Mucosa of rectum (tissue), 2 donors: ENCODE data around the gene OR6C70.
"Not testable (repeated sequence)": the region's sequence is repeated elsewhere in the genome, so short reads cannot be mapped to it uniquely, and the experiment has no call there.

Source experiments
- H3K27ac ChIP-seq, 2 donors: one replicate each; pipeline ENCODE4 v1.7.0; 2013; ENCODE audit warnings: inconsistent platforms in 2 of 2, low read depth in 2 of 2, low read length in 2 of 2
- H3K27me3 ChIP-seq, 2 donors: one replicate each; pipeline ENCODE4 v1.7.0; 2013; ENCODE audit warnings: low read length in 2 of 2; ENCODE audit not compliant: control insufficient read depth in 2 of 2, insufficient read depth in 2 of 2
- H3K36me3 ChIP-seq, 2 donors: one replicate each; pipeline ENCODE4 v1.7.0; 2013; ENCODE audit warnings: low read length in 2 of 2; ENCODE audit not compliant: control insufficient read depth in 2 of 2, insufficient read depth in 2 of 2
- H3K4me1 ChIP-seq, 2 donors: one replicate each; pipeline ENCODE4 v1.7.0; 2013; ENCODE audit warnings: low read length in 2 of 2, mild to moderate bottlenecking in 1 of 2; ENCODE audit not compliant: control insufficient read depth in 2 of 2, insufficient read depth in 2 of 2
- H3K4me3 ChIP-seq, 2 donors: one replicate each; pipeline ENCODE4 v1.7.0; 2013; ENCODE audit warnings: low read length in 2 of 2
- H3K9ac ChIP-seq, 2 donors: one replicate each; pipeline ENCODE4 v1.7.0; 2013; ENCODE audit warnings: low read length in 2 of 2, low read depth in 1 of 2, mild to moderate bottlenecking in 1 of 2
- H3K9me3 ChIP-seq, 2 donors: one replicate each; pipeline ENCODE4 v1.7.0; 2013; ENCODE audit warnings: low read length in 2 of 2; ENCODE audit not compliant: control insufficient read depth in 2 of 2
- donor health status: healthy.
- donor health status: Normal muscosa, but diverticular disease.

Gene OR6C70

DNA sequence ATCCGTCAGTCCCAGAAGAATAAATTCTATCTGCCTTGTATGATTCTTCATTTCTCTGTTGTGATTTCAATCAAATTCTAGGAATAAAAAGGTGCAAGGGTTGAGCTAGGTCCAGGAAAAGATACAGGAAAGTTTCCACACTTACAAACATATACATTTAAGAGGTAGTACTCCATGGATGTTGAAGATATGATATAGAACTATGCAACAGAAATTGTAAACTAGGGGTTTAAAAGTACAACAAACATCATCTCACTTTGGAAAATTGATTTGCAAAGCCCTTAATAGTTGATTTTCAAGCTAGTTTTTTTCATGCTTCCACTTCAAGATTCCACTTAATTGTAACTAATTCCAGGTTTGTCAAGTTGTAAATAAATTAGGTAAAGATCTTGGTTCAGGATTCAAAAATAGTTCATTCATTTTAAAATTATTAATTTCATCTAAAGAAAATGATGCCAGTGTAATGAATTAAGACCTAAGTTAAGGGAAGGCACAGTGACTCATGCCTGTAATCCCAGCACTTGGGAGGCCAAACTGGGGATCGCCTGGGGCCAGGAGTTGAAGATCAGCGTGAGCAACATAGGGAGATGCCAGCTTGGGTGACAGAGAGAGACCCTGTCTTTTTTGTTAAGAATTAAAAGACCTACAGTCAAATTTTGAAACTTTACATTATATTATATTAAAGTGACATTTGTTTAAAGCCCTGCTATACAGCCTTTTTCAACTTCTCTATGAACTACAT lies at the start of gene OR6C70:
TSS of gene OR6C70 (minus strand) at position 51 of the 742 bp plus-strand sequence. CDS start at position 51, 0 bp downstream.
- H3K9ac ChIP-seq, result no peak within 1 kb of the TSS
- H3K4me1 ChIP-seq, result no peaks in the 10 kb centered on the region
- H3K27ac ChIP-seq, result no peak within 1 kb of the TSS
- H3K4me3 ChIP-seq, result no peak within 1 kb of the TSS
- H3K36me3 ChIP-seq, result no peaks in the 10 kb centered on the region
- no peaks in the 10 kb centered on the region for H3K27me3 ChIP-seq
- H3K9me3 ChIP-seq, result no peaks in the 10 kb centered on the region

DNA sequence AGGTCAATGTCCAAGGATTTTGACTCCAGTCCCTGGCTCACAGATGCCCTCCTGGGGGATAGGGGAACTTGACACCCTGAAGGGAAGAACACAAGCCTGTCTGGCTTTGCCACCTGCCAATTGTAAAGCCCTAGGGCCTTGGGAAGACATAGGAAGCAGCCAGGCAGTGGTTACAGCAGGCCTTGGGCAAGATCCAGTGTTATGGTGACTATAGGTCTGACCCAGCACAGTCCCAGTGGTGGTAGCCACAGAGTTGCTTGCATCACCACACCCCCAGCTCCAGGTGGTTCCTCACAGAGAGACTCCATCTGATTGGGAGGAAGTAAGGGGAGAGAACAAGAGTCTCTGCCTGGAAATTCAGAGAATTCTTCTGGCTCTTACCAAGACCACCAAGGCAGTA lies 46.5 kb upstream of the OR6C70 start:
- Histone ChIP-seq H3K27ac (no peak overlapping the region), H3K9ac (no peak overlapping the region), H3K4me1 (no peaks in the 10 kb centered on the region), H3K4me3 (no peak overlapping the region), H3K27me3 (no peaks in the 10 kb centered on the region), H3K9me3 (no peaks in the 10 kb centered on the region), H3K36me3 (no peaks in the 10 kb centered on the region)

- H3K4me3 ChIP-seq, result no peak overlapping the region
- no peak overlapping the region for H3K9ac ChIP-seq
- H3K27ac ChIP-seq, result no peak overlapping the region
- H3K4me1 ChIP-seq, result no peaks in the 10 kb centered on the region
- no peaks in the 10 kb centered on the region for H3K9me3 ChIP-seq
- no peaks in the 10 kb centered on the region for H3K36me3 ChIP-seq
- no peaks in the 10 kb centered on the region for H3K27me3 ChIP-seq
Observed at GRCh38 chr12:55515696-55516095, 45.8 kb upstream of the OR6C70 start.

GRCh38 chr12:55501601-55502000 lies 31.7 kb upstream of the OR6C70 start:
- H3K9ac ChIP-seq, result no peak overlapping the region
- H3K4me1 ChIP-seq, result peaks cover 0 to 2% of the 10 kb centered on the region in 2 donors
- H3K27ac ChIP-seq, result no peak overlapping the region
- H3K36me3 ChIP-seq, result no peaks in the 10 kb centered on the region
- H3K27me3 ChIP-seq, result no peaks in the 10 kb centered on the region
- H3K9me3 ChIP-seq, result no peaks in the 10 kb centered on the region
- no peak overlapping the region for H3K4me3 ChIP-seq

- Histone ChIP-seq H3K27ac (no peak overlapping the region), H3K9me3 (no peaks in the 10 kb centered on the region)
Observed at GRCh38 chr12:55499810-55500252, 29.9 kb upstream of the OR6C70 start.

GRCh38 chr12:55499231-55499630 lies 29.3 kb upstream of the OR6C70 start:
- no peak overlapping the region for H3K4me3 ChIP-seq
- H3K27me3 ChIP-seq, result no peaks in the 10 kb centered on the region
- no peak overlapping the region for H3K27ac ChIP-seq
- H3K4me1 ChIP-seq, result peaks cover 0 to 2% of the 10 kb centered on the region in 2 donors
- no peaks in the 10 kb centered on the region for H3K36me3 ChIP-seq
- H3K9ac ChIP-seq, result no peak overlapping the region
- H3K9me3 ChIP-seq, result no peaks in the 10 kb centered on the region

More at GRCh38 chr12:55499810-55500252, 29.9 kb upstream of the OR6C70 start:
- H3K27me3 ChIP-seq, result no peaks in the 10 kb centered on the region
- peaks cover 0 to 2% of the 10 kb centered on the region in 2 donors for H3K4me1 ChIP-seq
- H3K4me3 ChIP-seq, result no peak overlapping the region
- H3K9ac ChIP-seq, result no peak overlapping the region
- H3K36me3 ChIP-seq, result no peaks in the 10 kb centered on the region

- H3K4me1 ChIP-seq, result peaks cover 0 to 2% of the 10 kb centered on the region in 2 donors
- H3K4me3 ChIP-seq, result no peak overlapping the region
- no peaks in the 10 kb centered on the region for H3K36me3 ChIP-seq
- H3K9me3 ChIP-seq, result no peaks in the 10 kb centered on the region
- H3K27ac ChIP-seq, result no peak overlapping the region
- H3K27me3 ChIP-seq, result no peaks in the 10 kb centered on the region
- no peak overlapping the region for H3K9ac ChIP-seq
Observed at GRCh38 chr12:55495490-55495889, 25.6 kb upstream of the OR6C70 start.

- Histone ChIP-seq H3K36me3 (no peaks in the 10 kb centered on the region), H3K9me3 (no peaks in the 10 kb centered on the region), H3K27ac (no peak within 1 kb of the TSS), H3K9ac (no peak within 1 kb of the TSS), H3K27me3 (no peaks in the 10 kb centered on the region), H3K4me3 (no peak within 1 kb of the TSS), H3K4me1 (no peaks in the 10 kb centered on the region)
Observed at GRCh38 chr12:55492078-55492477, 22.1 kb upstream of the OR6C70 start, which contains the start of gene OR6C68. Gene OR6C68 (plus strand): TSS chr12:55492378. CDS start chr12:55492378, 0 bp downstream.

DNA sequence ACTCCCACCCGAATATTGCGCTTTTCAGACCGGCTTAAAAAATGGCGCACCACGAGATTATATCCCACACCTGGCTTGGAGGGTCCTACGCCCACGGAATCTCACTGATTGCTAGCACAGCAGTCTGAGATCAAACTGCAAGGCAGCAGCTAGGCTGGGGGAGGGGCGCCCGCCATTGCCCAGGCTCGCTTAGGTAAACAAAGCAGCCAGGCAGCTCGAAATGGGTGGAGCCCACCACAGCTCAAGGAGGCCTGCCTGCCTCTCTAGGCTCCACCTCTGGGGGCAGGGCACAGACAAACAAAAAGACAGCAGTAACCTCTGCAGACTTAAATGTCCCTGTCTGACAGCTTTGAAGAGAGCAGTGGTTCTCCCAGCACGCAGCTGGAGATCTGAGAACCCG lies 14.3 kb upstream of the OR6C70 start:
- not testable (repeated sequence) for H3K27me3 ChIP-seq, H3K36me3 ChIP-seq, H3K9ac ChIP-seq, H3K9me3 ChIP-seq, H3K4me1 ChIP-seq, H3K4me3 ChIP-seq, H3K27ac ChIP-seq

DNA sequence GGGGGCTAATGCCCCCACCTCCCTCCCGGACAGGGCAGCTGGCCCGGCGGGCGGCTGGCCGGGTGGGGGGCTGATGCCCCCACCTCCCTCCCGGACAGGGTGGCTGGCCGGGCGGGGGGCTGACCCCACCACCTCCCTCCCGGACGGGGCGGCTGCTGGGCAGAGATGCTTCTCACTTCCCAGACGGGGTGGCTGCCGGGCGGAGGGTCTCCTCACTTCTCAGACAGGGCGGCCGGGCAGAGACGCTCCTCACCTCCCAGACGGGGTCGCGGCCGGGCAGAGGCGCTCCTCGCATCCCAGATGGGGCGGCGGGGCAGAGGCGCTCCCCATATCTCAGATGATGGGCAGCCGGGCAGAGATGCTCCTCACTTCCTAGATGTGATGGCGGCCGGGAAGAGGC lies 9.2 kb upstream of the OR6C70 start:
- H3K9me3 ChIP-seq, H3K4me3 ChIP-seq, H3K9ac ChIP-seq, H3K4me1 ChIP-seq, H3K27me3 ChIP-seq, H3K27ac ChIP-seq, H3K36me3 ChIP-seq: not testable (repeated sequence)
